Astrocyte of the spinal cord (primary cell): Measurements from ENCODE around the gene IQCK.

Experiments
- DNase-seq: peaks from one replicate; pipeline ENCODE4 v3.0.0; 2011; ENCODE audit warnings: low read depth, low spot score
- H3K4me3 ChIP-seq: 2 replicates; pipeline ENCODE4 v1.5.1; 2011; ENCODE audit warnings: low read depth, mild to moderate bottlenecking, low read length, moderate library complexity
- in situ Hi-C: cut with HindIII; loops from 2 replicates; pipeline ENCODE4 v1.10.0; 2017; ENCODE audit warnings: low sequenced_read_pairs
- TF ChIP-seq, protein P1 (sequence below): IDR thresholded peaks from 2 replicates; pipeline ENCODE4 v1.5.1; 2012; ENCODE audit warnings: low read depth, mild to moderate bottlenecking, low read length, inconsistent platforms

The IQCK gene

DNA sequence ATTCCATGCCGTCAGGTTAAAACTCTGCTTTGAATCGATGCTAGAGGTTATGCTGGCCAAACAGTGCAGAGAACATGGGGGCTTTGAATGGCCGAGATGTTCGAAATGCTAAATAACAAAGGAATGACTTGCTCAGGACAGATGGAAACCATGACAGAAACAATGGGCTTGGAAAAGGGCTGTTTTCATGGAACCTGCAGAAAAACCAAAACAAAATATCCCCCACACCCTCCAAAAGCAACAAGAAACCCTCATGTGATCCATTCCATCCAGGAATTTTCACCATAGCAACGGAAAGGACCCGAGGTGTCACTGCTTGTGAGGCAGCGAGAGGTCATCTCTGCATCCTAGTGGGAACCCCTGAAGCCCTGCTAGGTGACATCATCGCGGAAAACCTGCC lies 141.1 kb downstream of the IQCK start:
- DNase-seq = no peak
- in situ Hi-C loops = no loop called here
- no peak overlapping the region for H3K4me3 ChIP-seq
- TF ChIP-seq, protein P1, sequence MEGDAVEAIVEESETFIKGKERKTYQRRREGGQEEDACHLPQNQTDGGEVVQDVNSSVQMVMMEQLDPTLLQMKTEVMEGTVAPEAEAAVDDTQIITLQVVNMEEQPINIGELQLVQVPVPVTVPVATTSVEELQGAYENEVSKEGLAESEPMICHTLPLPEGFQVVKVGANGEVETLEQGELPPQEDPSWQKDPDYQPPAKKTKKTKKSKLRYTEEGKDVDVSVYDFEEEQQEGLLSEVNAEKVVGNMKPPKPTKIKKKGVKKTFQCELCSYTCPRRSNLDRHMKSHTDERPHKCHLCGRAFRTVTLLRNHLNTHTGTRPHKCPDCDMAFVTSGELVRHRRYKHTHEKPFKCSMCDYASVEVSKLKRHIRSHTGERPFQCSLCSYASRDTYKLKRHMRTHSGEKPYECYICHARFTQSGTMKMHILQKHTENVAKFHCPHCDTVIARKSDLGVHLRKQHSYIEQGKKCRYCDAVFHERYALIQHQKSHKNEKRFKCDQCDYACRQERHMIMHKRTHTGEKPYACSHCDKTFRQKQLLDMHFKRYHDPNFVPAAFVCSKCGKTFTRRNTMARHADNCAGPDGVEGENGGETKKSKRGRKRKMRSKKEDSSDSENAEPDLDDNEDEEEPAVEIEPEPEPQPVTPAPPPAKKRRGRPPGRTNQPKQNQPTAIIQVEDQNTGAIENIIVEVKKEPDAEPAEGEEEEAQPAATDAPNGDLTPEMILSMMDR = no peak

- TF ChIP-seq, protein P1 = no peak
Observed at GRCh38 chr16:19859603-19860002, 141.5 kb downstream of the IQCK start.

GRCh38 chr16:19860166-19861041 lies 142.3 kb downstream of the IQCK start:
- TF ChIP-seq, protein P1 = no peak
- H3K4me3 ChIP-seq = peak overlapping the region; percentile 12
- DNase-seq = peak; percentile 90
- in situ Hi-C loops = no loop called here

More at GRCh38 chr16:19859603-19860002, 141.5 kb downstream of the IQCK start:
- DNase-seq = no peak
- in situ Hi-C loops = no loop called here
- no peak overlapping the region for H3K4me3 ChIP-seq

DNA sequence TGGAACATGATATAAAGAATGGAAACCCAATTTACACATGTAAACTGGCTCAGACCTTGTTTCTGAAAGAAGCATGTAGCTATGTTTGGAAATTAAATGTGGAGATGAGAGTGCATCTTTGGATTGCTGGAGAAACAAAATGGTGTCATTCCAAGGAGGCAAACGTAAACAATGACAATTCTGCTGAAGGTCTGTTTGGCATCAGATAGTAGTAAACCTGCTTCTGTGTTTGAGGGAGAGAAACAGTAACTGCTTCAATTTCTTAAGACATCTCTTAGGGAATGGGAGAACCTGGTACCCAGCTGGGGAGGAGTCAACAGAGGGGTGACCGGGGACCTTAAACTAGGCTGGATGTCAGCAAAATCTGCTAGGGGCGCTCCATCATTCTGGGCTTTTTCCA lies 143.1 kb downstream of the IQCK start:
- H3K4me3 ChIP-seq = no peak overlapping the region
- DNase-seq = no peak
- in situ Hi-C loops = no loop called here
- TF ChIP-seq, protein P1 = no peak

DNA sequence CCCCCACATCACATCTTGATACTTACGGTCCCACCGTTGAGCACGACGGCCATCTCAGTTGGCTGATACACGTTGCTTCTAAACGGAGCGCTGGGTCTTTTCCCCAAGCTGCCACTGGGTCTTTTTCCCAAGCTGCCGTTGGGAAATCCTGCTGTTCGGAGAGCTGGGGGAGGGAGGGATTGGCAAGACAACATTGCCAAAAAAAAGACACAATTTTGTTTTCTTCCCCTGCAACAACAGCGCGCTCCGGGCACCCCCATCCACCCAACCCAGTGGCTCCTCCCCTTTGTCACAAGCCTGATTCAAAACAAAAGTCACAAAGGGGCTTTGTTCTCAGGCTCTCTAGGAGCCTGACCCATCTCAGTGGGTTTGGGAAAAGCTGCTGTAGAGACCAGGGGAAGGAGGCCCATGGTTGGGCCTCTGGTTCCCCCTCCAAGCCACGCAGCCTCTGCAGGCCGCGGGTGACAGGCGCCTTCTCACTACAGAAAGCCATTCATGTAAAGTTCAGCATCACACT lies 143.8 kb downstream of the IQCK start:
- in situ Hi-C loops = no loop called here
- DNase-seq = no peak
- TF ChIP-seq, protein P1 = no peak
- H3K4me3 ChIP-seq = no peak overlapping the region

DNA sequence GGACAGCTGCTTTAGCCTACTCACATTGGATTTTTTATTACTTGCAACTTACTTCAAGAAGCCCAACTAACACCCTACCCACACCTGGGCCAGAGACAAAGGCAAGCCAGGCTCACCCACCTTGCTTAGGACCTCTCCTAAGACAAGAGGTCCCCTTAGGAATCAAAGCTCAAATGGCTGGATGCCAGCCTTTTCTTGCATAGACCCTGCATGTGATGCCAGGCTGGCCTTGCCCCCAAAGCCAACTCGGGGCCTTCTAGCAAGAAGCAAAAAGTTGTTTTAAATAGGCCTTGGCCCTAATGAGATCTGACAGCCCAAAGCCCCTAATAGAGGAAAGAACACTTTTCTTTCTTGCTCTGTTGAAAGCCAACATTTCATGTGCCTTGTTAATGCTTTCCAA lies 145.9 kb downstream of the IQCK start:
- DNase-seq = no peak
- TF ChIP-seq, protein P1 = no peak
- in situ Hi-C loops = no loop called here
- H3K4me3 ChIP-seq = no peak overlapping the region
